Measurements from ENCODE around the gene DLG2. TPM values are rescaled to one million over a fixed set of nuclear protein-coding genes. Genes with fewer than 3 reads are reported as not detected.

The DLG2 gene
- total and polyA plus RNA-seq, 2 donors (not counting 3 experiments of a cell fraction or from before 2014, with no cell fraction given) = 0.15 to 1.1 TPM

GRCh38 chr11:85098996-85099395 is 528.1 kb downstream of the DLG2 start:
- Histone ChIP-seq H3K27me3 (ENCODE audit: control insufficient read depth in 2 of 2, insufficient read depth in 2 of 2, low read length in 2 of 2) (no peaks in the 10 kb centered on the region), H3K79me2 (ENCODE audit: control insufficient read depth, insufficient read depth, low read length) (no peaks in the 10 kb centered on the region), H3K36me3 (ENCODE audit: control insufficient read depth in 2 of 2, extremely low read depth in 1 of 2, insufficient read depth in 2 of 2, low read length in 2 of 2) (no peaks in the 10 kb centered on the region), H3K27ac (ENCODE audit: insufficient read depth, low read depth, low read length) (no peak overlapping the region), H2AFZ (ENCODE audit: low read depth, low read length) (no peak overlapping the region), H3K4me3 (replicated peaks in 1 of 3; ENCODE audit: insufficient read depth in 1 of 3, low read depth in 1 of 3, low read length in 3 of 3) (no peak overlapping the region), H3K4me2 (ENCODE audit: insufficient read depth, low read length) (no peak overlapping the region), H3K9me1 (replicated peaks; ENCODE audit: control insufficient read depth, extremely low read depth, insufficient read depth, low read length) (no peaks in the 10 kb centered on the region), H3K9ac (replicated peaks; ENCODE audit: extremely low read depth, insufficient read depth, low read length) (no peak overlapping the region), H3K4me1 (ENCODE audit: control insufficient read depth, extremely low read depth, insufficient read depth, low read length) (no peaks in the 10 kb centered on the region), H3K9me3 (replicated peaks; ENCODE audit: control insufficient read depth, insufficient read depth, low read length) (peaks cover 2% of the 10 kb centered on the region), H4K20me1 (replicated peaks; ENCODE audit: control insufficient read depth, extremely low read depth, insufficient read depth, low read length) (no peaks in the 10 kb centered on the region)
- dilution Hi-C loops (cut with MboI; ENCODE audit: extremely low pct_ligation_motif_present, low sequenced_read_pairs) (no loop called here), intact Hi-C loops (cut with micrococcal nuclease) (no loop called here)
- POLR2A ChIA-PET = no interaction called here
- TF ChIP-seq POLR2A (IDR thresholded peaks at IDR 0.05; ENCODE audit: low read depth, low read length) (no peak), FOS (IDR thresholded peaks at IDR 0.05; ENCODE audit: borderline replicate concordance, insufficient read depth, low read length) (no peak), GATA2 (IDR thresholded peaks at IDR 0.05; ENCODE audit: insufficient read depth, insufficient read length, low read depth, low read length) (no peak), POLR2AphosphoS5 (IDR thresholded peaks at IDR 0.05; ENCODE audit: insufficient read depth, low read depth, low read length) (no peak), CTCF (IDR thresholded peaks at IDR 0.05; ENCODE audit: extremely low read depth in 1 of 2, insufficient read depth in 1 of 2, low read depth in 1 of 2, low read length in 2 of 2) (no peak), MYC (IDR thresholded peaks at IDR 0.05; ENCODE audit: low read depth, low read length) (no peak), JUN (IDR thresholded peaks at IDR 0.05; ENCODE audit: borderline replicate concordance, insufficient read depth, insufficient read length, low read depth) (no peak), EZH2 (IDR thresholded peaks at IDR 0.05; ENCODE audit: borderline replicate concordance, low read depth, low read length, severe bottlenecking) (no peak), MAX (IDR thresholded peaks at IDR 0.05; ENCODE audit: insufficient read depth, insufficient read length) (no peak)
- DNase-seq (ENCODE audit: low read depth, low spot score) (no peak), FAIRE-seq (no peak)
- no TSS peak for BruUV-seq (replicated peaks)
- CTCF ChIA-PET = no interaction called here
